K562 (cell line): ENCODE measurements around the gene UBE2L3. TPM values are rescaled to one million over a fixed set of nuclear protein-coding genes. Genes with fewer than 3 reads are reported as not detected.

Experiments
- CREB1 ChIP-seq, 2 experiments: sonication (generic) in 1 of 2; formaldehyde crosslinking in 1 of 2; IDR thresholded peaks; 2 replicates each; pipeline versions ENCODE4 v1.6.1 to v1.8.0; 2012 to 2022; ENCODE audit warnings: inconsistent platforms in 1 of 2, mild to moderate bottlenecking in 1 of 2, missing genetic modification reagents in 1 of 2, moderate library complexity in 1 of 2
- DDX20 ChIP-seq: fragments of 450-650 bp; IDR thresholded peaks from 2 replicates; pipeline ENCODE4 v1.6.1; 2016; ENCODE audit warnings: missing genetic modification characterization, low read depth, mild to moderate bottlenecking, missing compliant biosample characterization, moderate library complexity
- EWSR1 ChIP-seq: fragments of 450-650 bp; IDR thresholded peaks from 2 replicates; pipeline ENCODE4 v1.6.1; 2018; ENCODE audit warnings: borderline replicate concordance, mild to moderate bottlenecking, low read depth, moderate library complexity; ENCODE audit not compliant: partially characterized antibody
- FIP1L1 ChIP-seq: fragments of 200-400 bp; formaldehyde crosslinking; IDR thresholded peaks from 2 replicates; pipeline ENCODE4 v1.6.1; 2018; ENCODE audit warnings: mild to moderate bottlenecking, low read depth, low read length; ENCODE audit not compliant: poor library complexity, severe bottlenecking
- FOXJ2 ChIP-seq: fragments of 200-800 bp; sonication (Bioruptor generic); IDR thresholded peaks from 2 replicates; pipeline ENCODE4 v1.6.1; 2016; ENCODE audit warnings: missing genetic modification characterization, missing compliant biosample characterization
- GATA2 ChIP-seq: sonication (generic); formaldehyde crosslinking; IDR thresholded peaks from 2 replicates; pipeline ENCODE4 v1.4.0; 2020; ENCODE audit warnings: mild to moderate bottlenecking, missing genetic modification reagents
- GATAD2A ChIP-seq: fragments of 450-650 bp; IDR thresholded peaks from 2 replicates; pipeline ENCODE4 v1.6.1; 2017
- HDAC3 ChIP-seq: fragments of 450-650 bp; IDR thresholded peaks from 2 replicates; pipeline ENCODE4 v1.6.1; 2018; ENCODE audit warnings: borderline replicate concordance, mild to moderate bottlenecking, moderate library complexity; ENCODE audit not compliant: partially characterized antibody
- JUN ChIP-seq, 2 experiments: sonication (generic) in 1 of 2; formaldehyde crosslinking in 1 of 2; IDR thresholded peaks; 2 replicates each; pipeline versions ENCODE4 v1.6.1 to v1.8.0; 2012 to 2022; ENCODE audit warnings: borderline replicate concordance in 2 of 2, mild to moderate bottlenecking in 2 of 2, improper control_type of control experiment in 1 of 2, low read depth in 1 of 2, low read length in 1 of 2, missing genetic modification reagents in 1 of 2
- POLR2A ChIP-seq: fragments of 450-650 bp; conservative IDR thresholded peaks from 2 replicates; pipeline ENCODE4 v1.6.1; 2016
- SNIP1 ChIP-seq: fragments of 450-650 bp; IDR thresholded peaks from 2 replicates; pipeline ENCODE4 v1.7.1; 2017; ENCODE audit warnings: low read depth, mild to moderate bottlenecking
- SRSF9 ChIP-seq: fragments of 200-400 bp; formaldehyde crosslinking; IDR thresholded peaks from 2 replicates; pipeline ENCODE4 v1.6.1; 2017; ENCODE audit warnings: low read depth, low read length, borderline replicate concordance
- TGIF2 ChIP-seq: sonication (generic); formaldehyde crosslinking; IDR thresholded peaks from 2 replicates; pipeline ENCODE4 v1.8.1; 2022; ENCODE audit warnings: mild to moderate bottlenecking, missing genetic modification reagents, moderate library complexity
- ZC3H4 ChIP-seq: sonication (generic); formaldehyde crosslinking; IDR thresholded peaks from 2 replicates; pipeline ENCODE4 v1.9.0; 2021; ENCODE audit warnings: missing genetic modification reagents, borderline replicate concordance
- ZNF212 ChIP-seq: fragments of 450-650 bp; formaldehyde crosslinking; IDR thresholded peaks from 2 replicates; pipeline ENCODE4 v1.4.0; 2020; ENCODE audit warnings: mild to moderate bottlenecking
- ZNF384 ChIP-seq: IDR thresholded peaks from 2 replicates; pipeline ENCODE4 v1.6.1; 2012; ENCODE audit warnings: low read depth, low read length, improper control_type of control experiment
- polyA plus RNA-seq, 8 experiments: library from polyadenylated mRNA; depleted of rRNA in 4 of 8; stranded (reverse) in 5 of 8; unstranded in 3 of 8; fragments of >200 nt; fragmentation: Nextera tagmentation in 2 of 8; fragmentation: Illumina TruSeq in 1 of 8; extraction: Ambion mirVana in 2 of 8; extraction: Trizol in 1 of 8; gene quantifications; 2 replicates each; pipeline versions ENCODE4 v1.2.1 to v1.2.3, GENCODE V29; 2011 to 2014; ENCODE audit warnings: inconsistent platforms in 1 of 8, missing spikeins in 1 of 8
- total RNA-seq, 7 experiments: library from RNA; depleted of rRNA in 6 of 7; stranded (reverse); fragments of >200 nt in 6 of 7; fragmentation: Illumina TruSeq in 2 of 7; extraction: Trizol in 2 of 7; gene quantifications; 2 replicates each; pipeline versions ENCODE4 v1.2.1 to v1.2.3, GENCODE V29; 2011 to 2021; ENCODE audit warnings: low replicate concordance in 1 of 7
- TF ChIP-seq, protein P1 (sequence below), 2 experiments: fragments of 150-350 bp in 1 of 2; IDR thresholded peaks; 2 replicates each; pipeline ENCODE4 v1.6.1; 2012 to 2016; ENCODE audit warnings: low read depth in 2 of 2, low read length in 2 of 2, mild to moderate bottlenecking in 1 of 2, moderate library complexity in 1 of 2
- TF ChIP-seq, protein P2 (sequence below), 2 experiments: fragments of 450-650 bp; conservative IDR thresholded peaks; 2 replicates each; pipeline ENCODE4 v1.6.1; 2017; ENCODE audit warnings: mild to moderate bottlenecking in 2 of 2, moderate library complexity in 2 of 2

The UBE2L3 gene
- total and polyA plus RNA-seq, 9 of the 15 experiments (the other 6 are each of a cell fraction or from before 2014, with no cell fraction given) = 215 to 625 (median 285) TPM

DNA sequence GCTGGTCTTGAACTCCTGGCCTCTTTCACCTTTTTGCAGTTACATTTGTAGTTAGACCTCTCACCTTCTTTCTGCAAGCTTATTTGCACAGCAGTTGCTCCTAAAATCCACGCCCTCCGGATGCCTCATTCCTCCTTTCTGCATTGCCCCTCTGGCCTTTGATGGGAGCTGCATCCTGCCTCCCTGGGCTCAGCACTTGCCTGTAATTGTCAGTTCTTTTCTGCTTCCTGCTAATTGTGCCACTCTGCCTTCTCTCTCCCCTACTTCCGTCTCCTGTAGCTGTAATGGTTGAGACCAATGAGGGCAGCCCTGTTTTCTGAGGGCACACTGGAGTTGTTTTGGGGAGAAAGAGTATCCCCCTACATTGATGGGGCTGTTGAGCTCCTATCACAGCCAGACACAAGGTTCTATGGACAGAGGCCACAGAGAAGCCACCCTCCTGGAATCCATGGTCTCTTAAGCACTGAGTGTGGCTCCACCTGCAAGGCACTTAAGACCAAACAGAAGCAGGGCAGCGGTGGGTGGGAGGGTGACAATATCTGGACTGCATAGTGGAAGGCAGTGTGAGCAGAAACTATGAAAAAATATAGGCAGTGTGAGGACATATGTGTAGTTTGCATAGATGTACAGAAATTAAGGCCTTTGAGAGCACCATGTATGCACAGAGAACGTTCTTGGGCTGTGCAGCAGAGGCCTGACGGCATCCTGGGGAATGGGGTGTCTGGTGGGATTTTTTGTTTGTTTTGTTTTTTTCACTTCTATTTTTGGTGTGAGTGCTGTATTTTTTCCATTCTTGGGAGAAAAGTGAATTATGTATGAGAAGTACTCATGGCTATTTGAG lies 31.8 kb downstream of the UBE2L3 start (continued):
- no peak for TF ChIP-seq HDAC3
- no peak for TF ChIP-seq EWSR1
- no peak for TF ChIP-seq FOXJ2 (tag)
- TF ChIP-seq DDX20 = no peak
- no peak for TF ChIP-seq SNIP1
- no peak for TF ChIP-seq GATAD2A
- TF ChIP-seq GATA2 (CRISPR knock-in tag) = no peak
- TF ChIP-seq CREB1 (IDR thresholded peaks at IDR 0.05) = no peak; the same call in 1 of the 2 replicates
- 0 out of 2 replicates have a peak, but pooled peaks have one; percentile 24 for TF ChIP-seq CREB1 (CRISPR knock-in tag; IDR thresholded peaks at IDR 0.05)
- TF ChIP-seq JUN (IDR thresholded peaks at IDR 0.05; ENCODE audit: borderline replicate concordance, low read depth, low read length) = no peak
- peak; percentile 67; the same call in 1 of the 2 replicates for TF ChIP-seq JUN (CRISPR knock-in tag; IDR thresholded peaks at IDR 0.05; ENCODE audit: borderline replicate concordance)
- no peak for TF ChIP-seq POLR2A
- TF ChIP-seq, protein P1, sequence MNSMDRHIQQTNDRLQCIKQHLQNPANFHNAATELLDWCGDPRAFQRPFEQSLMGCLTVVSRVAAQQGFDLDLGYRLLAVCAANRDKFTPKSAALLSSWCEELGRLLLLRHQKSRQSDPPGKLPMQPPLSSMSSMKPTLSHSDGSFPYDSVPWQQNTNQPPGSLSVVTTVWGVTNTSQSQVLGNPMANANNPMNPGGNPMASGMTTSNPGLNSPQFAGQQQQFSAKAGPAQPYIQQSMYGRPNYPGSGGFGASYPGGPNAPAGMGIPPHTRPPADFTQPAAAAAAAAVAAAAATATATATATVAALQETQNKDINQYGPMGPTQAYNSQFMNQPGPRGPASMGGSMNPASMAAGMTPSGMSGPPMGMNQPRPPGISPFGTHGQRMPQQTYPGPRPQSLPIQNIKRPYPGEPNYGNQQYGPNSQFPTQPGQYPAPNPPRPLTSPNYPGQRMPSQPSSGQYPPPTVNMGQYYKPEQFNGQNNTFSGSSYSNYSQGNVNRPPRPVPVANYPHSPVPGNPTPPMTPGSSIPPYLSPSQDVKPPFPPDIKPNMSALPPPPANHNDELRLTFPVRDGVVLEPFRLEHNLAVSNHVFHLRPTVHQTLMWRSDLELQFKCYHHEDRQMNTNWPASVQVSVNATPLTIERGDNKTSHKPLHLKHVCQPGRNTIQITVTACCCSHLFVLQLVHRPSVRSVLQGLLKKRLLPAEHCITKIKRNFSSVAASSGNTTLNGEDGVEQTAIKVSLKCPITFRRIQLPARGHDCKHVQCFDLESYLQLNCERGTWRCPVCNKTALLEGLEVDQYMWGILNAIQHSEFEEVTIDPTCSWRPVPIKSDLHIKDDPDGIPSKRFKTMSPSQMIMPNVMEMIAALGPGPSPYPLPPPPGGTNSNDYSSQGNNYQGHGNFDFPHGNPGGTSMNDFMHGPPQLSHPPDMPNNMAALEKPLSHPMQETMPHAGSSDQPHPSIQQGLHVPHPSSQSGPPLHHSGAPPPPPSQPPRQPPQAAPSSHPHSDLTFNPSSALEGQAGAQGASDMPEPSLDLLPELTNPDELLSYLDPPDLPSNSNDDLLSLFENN (IDR thresholded peaks at IDR 0.05; ENCODE audit: low read depth in 2 of 2, low read length in 2 of 2) = no peak
- TF ChIP-seq TGIF2 (CRISPR knock-in tag) = no peak
- no peak for TF ChIP-seq ZNF384
- no peak for TF ChIP-seq FIP1L1
- TF ChIP-seq SRSF9 = no peak
- TF ChIP-seq ZNF212 = no peak
- TF ChIP-seq, protein P2, sequence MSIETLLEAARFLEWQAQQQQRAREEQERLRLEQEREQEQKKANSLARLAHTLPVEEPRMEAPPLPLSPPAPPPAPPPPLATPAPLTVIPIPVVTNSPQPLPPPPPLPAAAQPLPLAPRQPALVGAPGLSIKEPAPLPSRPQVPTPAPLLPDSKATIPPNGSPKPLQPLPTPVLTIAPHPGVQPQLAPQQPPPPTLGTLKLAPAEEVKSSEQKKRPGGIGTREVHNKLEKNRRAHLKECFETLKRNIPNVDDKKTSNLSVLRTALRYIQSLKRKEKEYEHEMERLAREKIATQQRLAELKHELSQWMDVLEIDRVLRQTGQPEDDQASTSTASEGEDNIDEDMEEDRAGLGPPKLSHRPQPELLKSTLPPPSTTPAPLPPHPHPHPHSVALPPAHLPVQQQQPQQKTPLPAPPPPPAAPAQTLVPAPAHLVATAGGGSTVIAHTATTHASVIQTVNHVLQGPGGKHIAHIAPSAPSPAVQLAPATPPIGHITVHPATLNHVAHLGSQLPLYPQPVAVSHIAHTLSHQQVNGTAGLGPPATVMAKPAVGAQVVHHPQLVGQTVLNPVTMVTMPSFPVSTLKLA (conservative IDR thresholded peaks at IDR 0.05) = no peak
- TF ChIP-seq ZC3H4 (CRISPR knock-in tag) = 0 out of 2 replicates have a peak, but pooled peaks have one; percentile 76
